Pancreas (tissue), 10 donors: ENCODE data around the gene HOXA1. TPM values are rescaled to one million over a fixed set of nuclear protein-coding genes. Genes with fewer than 3 reads are reported as not detected.
A peak's percentile ranks its signal among the peaks of the same experiment; 100 is the strongest.

Experiments
- ATAC-seq, 4 donors: fragments of 200-7000 bp; cut with Tn5 transposase; one replicate each; pipeline versions ENCODE4 v1.8.0 to v1.9.1; 2020; ENCODE audit warnings: mild to moderate bottlenecking in 4 of 4, moderate library complexity in 4 of 4
- DNase-seq, 6 donors: peaks; one replicate each; pipeline ENCODE4 v3.0.0-alpha.2; 2020
- FAIRE-seq: peaks from 2 replicates; lab custom pipeline; 2012; peaks lifted over from hg19 to GRCh38; lab: Jason Lieb, UNC
- H3K27ac ChIP-seq, 4 donors: fragments of 200-600 bp; sonication (generic); 1 replicate in 3 of 4; 2 replicates in 1 of 4; pipeline versions ENCODE4 v1.5.0 to v1.8.0; 2020
- H3K27me3 ChIP-seq, 4 donors: fragments of 200-600 bp; one replicate each; pipeline ENCODE4 v1.8.0; 2021
- H3K36me3 ChIP-seq, 3 donors: fragments of 200-600 bp; sonication (generic) in 1 of 3; one replicate each; pipeline versions ENCODE4 v1.5.0 to v1.8.0; 2020 to 2021
- H3K4me1 ChIP-seq, 3 donors: fragments of 200-600 bp; one replicate each; pipeline ENCODE4 v1.8.0; 2021
- H3K4me3 ChIP-seq, 4 donors: fragments of 200-600 bp; sonication (generic) in 2 of 4; one replicate each; pipeline versions ENCODE4 v1.5.0 to v1.8.0; 2020 to 2021
- H3K9me3 ChIP-seq, 4 donors: fragments of 200-600 bp; one replicate each; pipeline ENCODE4 v1.8.0; 2021
- WGBS, 2 donors: extraction: QIAGEN DNeasy Blood & Tissue Kit; methylation state at CpG; one replicate each; pipeline ENCODE4 v1.1.7; 2013; 5-methylcytosine and 5-hydroxymethylcytosine counted together
- intact Hi-C, 3 donors: fragments of 100-400 bp; cut with DNase I; formaldehyde crosslinking; loops; one replicate each; pipeline versions ENCODE4 v1.11.1 to v1.14.2; 2022
- polyA plus RNA-seq, 2 donors: library from polyadenylated mRNA; stranded (reverse); fragments of 200-250 nt; gene quantifications; one replicate each; pipeline ENCODE4 v1.2.3, GENCODE V29; 2013
- total RNA-seq, 6 donors: library from RNA; stranded (reverse); fragmentation: NEBNext Ultra II Directional in 4 of 6; extraction: Animal tissue kit (Norgen Biotek cat#: 25700) in 4 of 6; gene quantifications; one replicate each; pipeline versions ENCODE4 v1.2.1 to v1.2.4, GENCODE V29; 2021 to 2023
- TF ChIP-seq, protein P1 (sequence below), 4 donors: fragments of 200-600 bp; sonication (generic) in 3 of 4; IDR thresholded peaks; one replicate each; pipeline versions ENCODE4 v1.5.0 to v1.8.0; 2021; ENCODE audit warnings: antibody characterized with exemption in 4 of 4
- donor health status: healthy with polysubstance abuse.
- donor health status: DM: no; HTN: no; CAD: no; lungs with moderate emphysema.
- donor health status: DM: no; HTN: no; CAD: no.
- donor health status: control.
- donor health status: control.
- donor health status: Bipolar disorder and iron deficiency.
- donor health status: DM: yes; HTN: yes; CAD: no.
- donor health status: DM: no; HTN: no; CAD: no.
- donor health status: DM: no; HTN: no; CAD: no.
- donor health status: DM: yes; HTN: yes; CAD: no.

HOXA1 gene
- total and polyA plus RNA-seq, 8 donors: 0.05 to 0.16 (median 0.12) TPM; not detected in 5

DNA sequence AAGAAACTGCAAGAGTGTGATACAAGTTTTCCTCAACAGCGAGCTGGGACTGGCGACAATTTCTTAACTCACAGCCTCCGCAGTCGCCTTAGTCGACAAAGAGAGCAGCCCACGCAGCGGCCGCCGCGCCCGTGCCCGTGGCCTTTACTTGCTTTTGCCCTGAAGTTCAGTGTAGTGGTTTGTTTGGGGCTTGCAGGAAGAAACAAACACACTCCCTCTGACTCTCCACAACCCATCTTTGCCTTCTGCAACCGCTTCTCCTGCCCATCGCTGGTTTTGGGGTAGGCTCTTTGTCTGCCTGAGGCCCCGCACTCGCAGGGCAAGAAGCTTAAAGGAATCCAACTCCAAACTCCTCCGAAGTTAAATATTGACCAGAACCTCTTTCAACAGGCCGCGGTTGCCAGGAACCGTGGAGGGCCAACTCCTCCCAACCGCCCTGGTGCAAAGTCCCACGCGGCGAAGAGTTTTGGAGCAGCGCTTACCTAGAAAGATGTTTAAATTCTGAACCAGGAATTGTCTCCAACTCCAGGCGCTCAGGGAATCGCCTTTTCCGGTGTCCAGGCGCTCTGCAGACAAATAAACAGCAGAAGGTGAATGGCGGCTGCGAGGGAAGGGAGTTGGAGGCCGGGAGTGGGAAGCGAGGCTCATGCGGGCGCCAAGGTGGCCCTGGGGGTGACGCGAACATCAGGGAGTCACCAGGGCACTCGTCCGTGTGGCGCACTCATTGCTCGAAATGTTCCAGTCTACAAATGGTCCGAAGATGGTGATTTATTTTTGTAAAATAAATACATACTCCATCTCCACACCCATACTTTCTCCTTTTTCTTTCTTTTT lies 26.5 kb upstream of the HOXA1 start:
- DNase-seq (no peak), ATAC-seq (peak in 2 of 4 donors; percentile 42 to 54), FAIRE-seq (no peak)
- H3K9me3 ChIP-seq: no peaks in the 10 kb centered on the region
- no peaks in the 10 kb centered on the region for H3K36me3 ChIP-seq
- intact Hi-C loops: no loop called here
- H3K4me3 ChIP-seq: no peak overlapping the region
- peaks cover 0 to 48% (median 2%) of the 10 kb centered on the region in 4 donors for H3K27me3 ChIP-seq
- H3K27ac ChIP-seq: no peak overlapping the region
- TF ChIP-seq, protein P1, sequence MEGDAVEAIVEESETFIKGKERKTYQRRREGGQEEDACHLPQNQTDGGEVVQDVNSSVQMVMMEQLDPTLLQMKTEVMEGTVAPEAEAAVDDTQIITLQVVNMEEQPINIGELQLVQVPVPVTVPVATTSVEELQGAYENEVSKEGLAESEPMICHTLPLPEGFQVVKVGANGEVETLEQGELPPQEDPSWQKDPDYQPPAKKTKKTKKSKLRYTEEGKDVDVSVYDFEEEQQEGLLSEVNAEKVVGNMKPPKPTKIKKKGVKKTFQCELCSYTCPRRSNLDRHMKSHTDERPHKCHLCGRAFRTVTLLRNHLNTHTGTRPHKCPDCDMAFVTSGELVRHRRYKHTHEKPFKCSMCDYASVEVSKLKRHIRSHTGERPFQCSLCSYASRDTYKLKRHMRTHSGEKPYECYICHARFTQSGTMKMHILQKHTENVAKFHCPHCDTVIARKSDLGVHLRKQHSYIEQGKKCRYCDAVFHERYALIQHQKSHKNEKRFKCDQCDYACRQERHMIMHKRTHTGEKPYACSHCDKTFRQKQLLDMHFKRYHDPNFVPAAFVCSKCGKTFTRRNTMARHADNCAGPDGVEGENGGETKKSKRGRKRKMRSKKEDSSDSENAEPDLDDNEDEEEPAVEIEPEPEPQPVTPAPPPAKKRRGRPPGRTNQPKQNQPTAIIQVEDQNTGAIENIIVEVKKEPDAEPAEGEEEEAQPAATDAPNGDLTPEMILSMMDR (IDR thresholded peaks at IDR 0.05): no peak
- WGBS, 2 donors: 10 to 20% methylated on average over 42 of the region's 42 CpGs
- H3K4me1 ChIP-seq: peaks cover 0 to 3% (median 0%) of the 10 kb centered on the region in 3 donors

DNA sequence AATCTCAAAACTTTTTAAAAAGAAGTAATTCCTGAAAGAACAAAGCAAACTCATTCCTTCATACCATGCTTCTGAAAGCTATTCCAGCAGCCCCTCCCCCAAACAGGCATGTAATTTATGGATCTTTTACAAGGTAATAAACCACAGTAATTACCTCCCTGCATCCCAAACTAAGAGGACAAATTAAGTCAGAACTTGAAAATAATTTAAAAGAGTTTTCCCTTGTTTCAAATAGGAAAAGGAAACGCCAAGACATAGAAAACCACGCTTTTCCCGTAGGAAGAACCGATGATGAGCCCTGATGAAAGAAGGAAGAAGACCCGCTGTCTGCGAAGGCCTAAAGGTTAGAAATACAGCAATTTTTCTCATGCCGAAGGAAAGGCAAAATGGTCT lies 25.9 kb upstream of the HOXA1 start:
- 36 to 48% methylated on average over 7 of the region's 7 CpGs for WGBS, 2 donors
- TF ChIP-seq, protein P1 (IDR thresholded peaks at IDR 0.05): no peak
- Histone ChIP-seq H3K27me3 (peaks cover 0 to 49% (median 2%) of the 10 kb centered on the region in 4 donors), H3K4me1 (peaks cover 0 to 3% (median 0%) of the 10 kb centered on the region in 3 donors), H3K9me3 (no peaks in the 10 kb centered on the region), H3K36me3 (no peaks in the 10 kb centered on the region), H3K27ac (no peak overlapping the region), H3K4me3 (no peak overlapping the region)
- FAIRE-seq (no peak), DNase-seq (no peak), ATAC-seq (no peak)
- intact Hi-C loops: no loop called here

DNA sequence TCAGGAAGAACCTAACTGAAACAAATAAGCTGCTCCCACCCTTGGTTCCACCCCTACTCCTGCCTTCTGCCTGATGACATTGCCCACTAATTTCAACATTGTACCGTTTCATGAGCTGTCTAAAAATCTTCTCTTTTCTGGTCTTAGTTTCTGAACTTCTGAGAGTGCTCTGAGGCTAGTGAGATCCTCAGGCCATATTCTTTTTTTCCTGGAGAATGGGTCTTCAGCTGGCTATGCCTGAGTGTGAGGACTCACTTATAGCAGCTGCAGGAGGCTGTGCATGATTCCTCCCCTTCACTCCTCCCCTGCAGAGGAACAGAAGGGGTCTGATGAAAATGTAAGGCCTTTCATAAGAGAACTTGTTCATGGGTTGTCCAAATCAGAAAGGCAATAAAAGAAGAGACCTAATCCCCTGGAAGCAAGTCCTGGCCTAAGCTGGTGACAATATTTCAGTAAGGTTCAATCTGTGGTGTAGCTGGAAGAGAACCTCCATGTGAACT lies 23.7 kb upstream of the HOXA1 start:
- H3K36me3 ChIP-seq: no peaks in the 10 kb centered on the region
- H3K4me3 ChIP-seq: no peak overlapping the region
- FAIRE-seq (no peak), ATAC-seq (no peak), DNase-seq (no peak)
- TF ChIP-seq, protein P1 (IDR thresholded peaks at IDR 0.05): no peak
- WGBS, 2 donors: 47 to 54% methylated on average over 1 of the region's 1 CpG
- no peak overlapping the region for H3K27ac ChIP-seq
- H3K27me3 ChIP-seq: peaks cover 0 to 58% (median 4%) of the 10 kb centered on the region in 4 donors
- intact Hi-C loops: no loop called here
- no peaks in the 10 kb centered on the region for H3K9me3 ChIP-seq
- H3K4me1 ChIP-seq: peaks cover 0 to 3% (median 0%) of the 10 kb centered on the region in 3 donors

DNA sequence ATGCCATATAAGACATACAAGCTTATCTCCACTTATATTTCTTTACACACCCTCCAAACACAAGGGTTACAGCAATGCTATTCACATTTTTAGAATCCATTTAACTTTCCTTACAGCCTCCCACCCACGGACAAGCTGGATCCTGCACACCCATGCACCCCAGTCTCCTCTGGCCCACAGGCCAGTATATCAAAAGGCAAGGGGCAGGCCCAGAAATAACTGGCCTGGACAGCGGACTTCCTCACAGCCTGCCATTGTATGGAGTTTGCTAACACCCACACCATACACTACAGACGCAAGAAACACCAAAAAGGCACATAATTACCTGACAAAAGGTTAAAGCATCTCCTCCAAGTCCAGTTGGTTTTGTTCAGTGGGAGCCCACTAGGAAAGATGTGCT lies 22.8 kb upstream of the HOXA1 start:
- no peak for ATAC-seq
- TF ChIP-seq, protein P1 (IDR thresholded peaks at IDR 0.05): no peak
- intact Hi-C loops: no loop called here
- H3K4me1 ChIP-seq: peaks cover 0 to 3% (median 0%) of the 10 kb centered on the region in 3 donors
- WGBS, 2 donors: 36 to 46% methylated on average over 3 of the region's 3 CpGs
- DNase-seq: no peak
- no peaks in the 10 kb centered on the region for H3K36me3 ChIP-seq
- FAIRE-seq: no peak
- H3K9me3 ChIP-seq: no peaks in the 10 kb centered on the region
- H3K27me3 ChIP-seq: peaks cover 0 to 53% (median 4%) of the 10 kb centered on the region in 4 donors
- no peak overlapping the region for H3K4me3 ChIP-seq
- H3K27ac ChIP-seq: no peak overlapping the region
